Measurements from ENCODE around the gene ONECUT2. TPM values are rescaled to one million over a fixed set of nuclear protein-coding genes. Genes with fewer than 3 reads are reported as not detected.
A peak's percentile ranks its signal among the peaks of the same experiment; 100 is the strongest.
"Not testable (repeated sequence)": the region's sequence is repeated elsewhere in the genome, so short reads cannot be mapped to it uniquely, and the experiment has no call there.

The ONECUT2 gene
- under 0.01 TPM in 2 replicates for total RNA-seq (2014; rRNA removed)
- under 0.01 TPM for polyA plus RNA-seq (2012)

GRCh38 chr18:57434536-57435494 lies at the start of gene ONECUT2:
Gene ONECUT2, plus strand, starts transcription at chr18:57435374. Its CDS starts 343 bp downstream, at chr18:57435717.
- peak; percentile 51 for DNase-seq (ENCODE audit: low read depth)

- no peak for DNase-seq (ENCODE audit: low read depth)
Measured at GRCh38 chr18:57389271-57389670, 45.9 kb upstream of the ONECUT2 start.

- no peak for DNase-seq (ENCODE audit: low read depth)
Measured at GRCh38 chr18:57390044-57390443, 45.1 kb upstream of the ONECUT2 start.

- DNase-seq (ENCODE audit: low read depth), result not testable (repeated sequence)
Measured at GRCh38 chr18:57394749-57395148, 40.4 kb upstream of the ONECUT2 start.

GRCh38 chr18:57396831-57397230 lies 38.3 kb upstream of the ONECUT2 start:
- DNase-seq (ENCODE audit: low read depth), result not testable (repeated sequence)

- peak; percentile 31 for DNase-seq (ENCODE audit: low read depth)
Measured at GRCh38 chr18:57397440-57398132, 37.6 kb upstream of the ONECUT2 start.

GRCh38 chr18:57404345-57404744 lies 30.8 kb upstream of the ONECUT2 start:
- DNase-seq (ENCODE audit: low read depth), result no peak

- DNase-seq (ENCODE audit: low read depth), result no peak
Measured at GRCh38 chr18:57409650-57410049, 25.5 kb upstream of the ONECUT2 start.

GRCh38 chr18:57410749-57411148 lies 24.4 kb upstream of the ONECUT2 start:
- no peak for DNase-seq (ENCODE audit: low read depth)

GRCh38 chr18:57416542-57416941 lies 18.6 kb upstream of the ONECUT2 start:
- no peak for DNase-seq (ENCODE audit: low read depth)

GRCh38 chr18:57422313-57422872 lies 12.8 kb upstream of the ONECUT2 start:
- DNase-seq (ENCODE audit: low read depth), result no peak

GRCh38 chr18:57423821-57424220 lies 11.4 kb upstream of the ONECUT2 start:
- DNase-seq (ENCODE audit: low read depth), result no peak

- no peak for DNase-seq (ENCODE audit: low read depth)
Measured at GRCh38 chr18:57425096-57425495, 10.1 kb upstream of the ONECUT2 start.

GRCh38 chr18:57426187-57426586 lies 9.0 kb upstream of the ONECUT2 start:
- DNase-seq (ENCODE audit: low read depth), result no peak

GRCh38 chr18:57427429-57428201 lies 7.6 kb upstream of the ONECUT2 start:
- DNase-seq (ENCODE audit: low read depth), result no peak

GRCh38 chr18:57428221-57429150 lies 6.7 kb upstream of the ONECUT2 start:
- no peak for DNase-seq (ENCODE audit: low read depth)

- DNase-seq (ENCODE audit: low read depth), result no peak
Measured at GRCh38 chr18:57429167-57430078, 5.8 kb upstream of the ONECUT2 start.

GRCh38 chr18:57430079-57431001 lies 4.8 kb upstream of the ONECUT2 start:
- DNase-seq (ENCODE audit: low read depth), result no peak
